ENCODE results near the gene THADA. TPM values are rescaled to one million over a fixed set of nuclear protein-coding genes. Genes with fewer than 3 reads are reported as not detected.
A peak's percentile ranks its signal among the peaks of the same experiment; 100 is the strongest.

Gene THADA
- total and polyA plus RNA-seq, 9 donors = 14.4 to 24.3 (median 18.1) TPM

DNA sequence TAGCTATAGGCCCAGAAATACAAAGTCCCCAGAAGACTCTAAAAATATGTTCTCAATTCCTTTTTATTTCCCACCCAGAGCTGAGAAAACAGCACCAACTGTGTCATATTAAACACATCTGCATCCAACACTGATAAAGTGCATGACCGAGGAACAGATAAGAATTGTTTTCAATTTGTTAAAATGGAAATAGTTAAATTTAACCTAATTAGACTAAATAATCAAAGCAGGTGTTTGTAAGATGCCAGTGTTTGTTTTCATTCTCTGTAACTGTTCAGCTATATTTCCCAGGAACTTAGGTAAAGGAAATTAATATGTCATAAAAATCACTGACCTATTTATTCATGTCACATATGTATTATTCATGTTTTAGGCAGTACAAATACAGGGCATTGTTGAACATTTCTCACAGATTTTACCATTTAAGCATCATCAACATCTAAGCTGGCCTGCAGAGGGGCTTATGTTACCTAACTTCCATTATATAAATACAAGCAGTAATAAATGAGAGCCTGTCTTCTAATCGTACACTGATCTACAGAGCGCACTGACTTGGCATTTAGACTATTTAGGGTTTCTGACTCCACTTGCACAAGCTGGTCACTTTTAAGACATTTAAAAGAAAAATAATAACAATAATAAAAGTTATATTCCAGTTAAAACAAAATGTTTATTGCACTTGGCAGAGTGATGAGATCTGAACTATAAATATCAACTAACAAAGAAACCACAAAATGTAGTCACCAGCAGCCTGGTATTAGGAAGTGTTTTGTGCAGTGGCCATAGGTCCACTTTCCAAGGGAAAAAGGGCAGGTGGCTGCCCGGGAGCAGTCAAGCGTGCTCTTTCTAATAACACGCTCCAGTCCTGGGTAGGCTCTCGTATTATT, 282.8 kb downstream of the THADA start:
- Histone ChIP-seq H3K27me3 (ENCODE audit: control insufficient read depth, insufficient read depth, low read length) (no peaks in the 10 kb centered on the region), H3K27ac (ENCODE audit: low read length) (peak overlapping the region; percentile 93), H3K4me1 (ENCODE audit: control insufficient read depth, insufficient read depth, low read length) (peaks cover 15% of the 10 kb centered on the region), H3K4me3 (ENCODE audit: low read length) (no peak overlapping the region), H3K9me3 (replicated peaks; ENCODE audit: control insufficient read depth, low read depth, low read length) (no peaks in the 10 kb centered on the region), H3K36me3 (ENCODE audit: control insufficient read depth, insufficient read depth, low read length) (peaks cover 4% of the 10 kb centered on the region)
- no CpG with 5 or more reads among the region's 7 CpGs for WGBS (ENCODE audit: insufficient coverage)
- no peak for DNase-seq

DNA sequence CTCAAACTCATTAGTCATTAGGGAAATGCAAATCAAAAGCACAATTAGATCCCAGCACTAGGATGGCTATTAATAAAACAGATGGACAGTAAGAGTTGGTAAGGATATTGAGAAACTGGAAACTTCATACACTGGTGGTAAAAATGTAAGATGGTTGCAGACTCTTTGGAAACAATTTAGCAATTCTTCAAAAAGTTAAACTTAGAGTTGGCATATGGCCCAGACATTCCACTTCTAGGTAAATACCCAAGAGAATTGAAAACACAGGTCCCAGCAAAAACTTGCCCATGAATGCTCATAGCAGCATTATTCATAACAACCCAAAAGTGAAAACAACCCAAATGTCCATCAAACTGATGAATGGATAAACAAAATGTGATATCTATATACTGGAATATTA, 284.6 kb downstream of the THADA start:
- Histone ChIP-seq H3K4me1 (ENCODE audit: control insufficient read depth, insufficient read depth, low read length) (peaks cover 23% of the 10 kb centered on the region), H3K9me3 (replicated peaks; ENCODE audit: control insufficient read depth, low read depth, low read length) (no peaks in the 10 kb centered on the region), H3K27ac (ENCODE audit: low read length) (peak overlapping the region; percentile 93), H3K27me3 (ENCODE audit: control insufficient read depth, insufficient read depth, low read length) (no peaks in the 10 kb centered on the region), H3K4me3 (ENCODE audit: low read length) (no peak overlapping the region), H3K36me3 (ENCODE audit: control insufficient read depth, insufficient read depth, low read length) (peaks cover 4% of the 10 kb centered on the region)
- no peak for DNase-seq

DNA sequence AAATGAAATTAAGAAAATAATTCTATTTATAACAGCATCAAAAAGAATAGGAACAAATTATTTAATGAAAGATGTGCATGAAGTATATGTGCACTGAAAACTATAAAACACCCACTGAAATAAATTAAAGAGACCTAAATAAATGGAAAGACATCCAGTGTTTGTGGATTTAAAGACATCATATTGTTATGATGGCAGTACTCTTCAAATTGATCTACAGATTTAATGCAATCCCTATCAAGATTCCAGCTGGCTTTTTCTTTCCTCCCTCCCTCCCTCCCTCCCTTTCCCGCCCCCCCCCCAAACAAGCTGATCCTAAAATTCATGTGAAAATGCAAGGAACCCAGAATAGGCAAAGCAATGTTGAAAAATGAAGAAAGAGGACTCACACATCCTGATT, 285.9 kb downstream of the THADA start:
- no CpG with 5 or more reads among the region's 1 CpG for WGBS (ENCODE audit: insufficient coverage)
- peaks cover 34% of the 10 kb centered on the region for H3K4me1 ChIP-seq (ENCODE audit: control insufficient read depth, insufficient read depth, low read length)
- H3K4me3 ChIP-seq (ENCODE audit: low read length) = no peak overlapping the region
- H3K36me3 ChIP-seq (ENCODE audit: control insufficient read depth, insufficient read depth, low read length) = no peaks in the 10 kb centered on the region
- H3K27ac ChIP-seq (ENCODE audit: low read length) = no peak overlapping the region
- no peaks in the 10 kb centered on the region for H3K9me3 ChIP-seq (replicated peaks; ENCODE audit: control insufficient read depth, low read depth, low read length)
- no peak for DNase-seq
- H3K27me3 ChIP-seq (ENCODE audit: control insufficient read depth, insufficient read depth, low read length) = no peaks in the 10 kb centered on the region

DNA sequence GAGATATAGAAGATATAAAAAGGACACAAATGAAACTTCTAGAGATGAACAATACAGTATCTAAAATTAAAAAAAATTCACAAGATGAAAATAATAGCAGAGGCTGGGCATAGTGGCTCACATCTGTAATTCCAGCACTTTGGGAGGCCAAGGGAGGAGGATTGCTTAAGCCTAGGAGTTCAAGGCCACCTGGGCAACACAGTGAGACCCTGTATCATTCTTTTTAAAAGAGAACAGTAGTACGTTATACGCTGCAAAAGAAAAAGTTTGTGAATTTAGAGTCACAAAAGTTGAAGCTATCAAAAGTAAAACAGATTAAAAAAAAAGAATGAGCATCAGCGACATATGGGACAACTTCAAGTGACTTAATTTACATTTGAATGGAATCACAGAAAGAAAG, 287.9 kb downstream of the THADA start:
- 100% methylated on average over 3 of the region's 3 CpGs for WGBS (ENCODE audit: insufficient coverage)
- peaks cover 29% of the 10 kb centered on the region for H3K4me1 ChIP-seq (ENCODE audit: control insufficient read depth, insufficient read depth, low read length)

DNA sequence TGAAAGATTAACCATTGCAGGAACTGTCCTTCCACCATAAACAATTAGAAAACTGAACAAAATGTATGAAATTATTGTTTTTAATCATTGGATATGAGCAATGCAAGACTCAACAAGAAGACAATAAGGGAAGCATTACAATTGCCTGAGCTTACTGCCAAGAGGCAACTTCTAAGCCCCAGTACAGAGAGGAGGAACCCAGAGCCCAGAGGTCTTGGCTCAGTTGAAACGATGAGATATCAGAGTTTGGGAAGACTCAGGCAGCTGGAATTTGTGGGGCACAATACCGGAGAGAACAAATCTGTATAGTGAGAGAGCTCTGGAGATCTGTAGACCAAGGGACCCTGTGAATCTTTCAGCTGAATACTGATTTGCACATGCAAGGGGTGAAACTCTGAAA, 288.8 kb downstream of the THADA start:
- no peaks in the 10 kb centered on the region for H3K27me3 ChIP-seq (ENCODE audit: control insufficient read depth, insufficient read depth, low read length)
- WGBS (ENCODE audit: insufficient coverage) = 73% methylated on average over 2 of the region's 2 CpGs
- no peaks in the 10 kb centered on the region for H3K36me3 ChIP-seq (ENCODE audit: control insufficient read depth, insufficient read depth, low read length)
- H3K27ac ChIP-seq (ENCODE audit: low read length) = no peak overlapping the region
- H3K4me1 ChIP-seq (ENCODE audit: control insufficient read depth, insufficient read depth, low read length) = peaks cover 25% of the 10 kb centered on the region
- DNase-seq = no peak
- H3K4me3 ChIP-seq (ENCODE audit: low read length) = no peak overlapping the region
- H3K9me3 ChIP-seq (replicated peaks; ENCODE audit: control insufficient read depth, low read depth, low read length) = no peaks in the 10 kb centered on the region

More for the DNA sequence above, 287.9 kb downstream of the THADA start:
- no peak for DNase-seq
- Histone ChIP-seq H3K4me3 (ENCODE audit: low read length) (no peak overlapping the region), H3K9me3 (replicated peaks; ENCODE audit: control insufficient read depth, low read depth, low read length) (no peaks in the 10 kb centered on the region), H3K36me3 (ENCODE audit: control insufficient read depth, insufficient read depth, low read length) (no peaks in the 10 kb centered on the region), H3K27ac (ENCODE audit: low read length) (no peak overlapping the region), H3K27me3 (ENCODE audit: control insufficient read depth, insufficient read depth, low read length) (no peaks in the 10 kb centered on the region)

DNA sequence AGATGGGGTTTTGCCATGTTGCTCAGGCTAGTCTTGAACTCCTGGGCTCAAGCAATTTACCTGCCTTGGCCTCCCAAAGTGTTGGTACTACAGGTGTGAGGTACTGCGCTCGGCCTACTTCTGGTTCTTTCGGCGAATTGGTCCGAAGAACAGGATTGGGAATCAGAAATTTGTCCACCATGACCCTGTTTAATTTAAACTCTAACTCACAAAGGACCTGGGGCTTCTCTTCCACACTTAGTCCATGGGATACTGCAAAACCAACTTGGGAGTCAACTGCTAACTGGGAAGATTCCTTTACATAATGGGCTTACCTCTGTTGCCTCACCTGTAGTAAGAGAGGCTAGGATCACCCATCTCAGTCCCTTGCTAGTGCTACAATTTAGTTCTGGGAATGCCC, 289.6 kb downstream of the THADA start:
- peaks cover 27% of the 10 kb centered on the region for H3K4me1 ChIP-seq (ENCODE audit: control insufficient read depth, insufficient read depth, low read length)
- H3K27me3 ChIP-seq (ENCODE audit: control insufficient read depth, insufficient read depth, low read length) = no peaks in the 10 kb centered on the region
- H3K36me3 ChIP-seq (ENCODE audit: control insufficient read depth, insufficient read depth, low read length) = no peaks in the 10 kb centered on the region
- no peaks in the 10 kb centered on the region for H3K9me3 ChIP-seq (replicated peaks; ENCODE audit: control insufficient read depth, low read depth, low read length)
- peak overlapping the region; percentile 48 for H3K27ac ChIP-seq (ENCODE audit: low read length)
- no peak overlapping the region for H3K4me3 ChIP-seq (ENCODE audit: low read length)
- WGBS (ENCODE audit: insufficient coverage) = 97% methylated on average over 5 of the region's 5 CpGs
- no peak for DNase-seq

DNA sequence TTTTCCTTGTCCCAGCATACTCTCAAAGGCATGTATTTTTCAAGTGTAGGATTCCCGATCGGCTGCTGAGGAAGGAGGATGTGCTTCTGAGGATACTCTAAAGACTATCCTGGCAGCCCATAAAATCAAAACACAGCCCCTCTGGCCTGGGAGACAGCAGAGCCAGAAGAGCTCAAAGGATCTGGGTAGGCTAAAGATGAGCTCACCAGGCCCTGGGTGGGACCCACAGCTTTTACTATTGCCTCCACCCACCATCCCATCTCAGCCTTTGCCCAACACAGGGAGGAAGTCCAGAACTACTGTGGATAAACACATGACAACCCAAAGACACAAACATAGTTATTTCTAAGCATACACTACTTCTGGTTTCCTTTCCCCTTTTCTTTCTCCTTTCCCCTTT, 290.3 kb downstream of the THADA start:
- peaks cover 34% of the 10 kb centered on the region for H3K4me1 ChIP-seq (ENCODE audit: control insufficient read depth, insufficient read depth, low read length)
- no peaks in the 10 kb centered on the region for H3K27me3 ChIP-seq (ENCODE audit: control insufficient read depth, insufficient read depth, low read length)
- no peak overlapping the region for H3K4me3 ChIP-seq (ENCODE audit: low read length)
- H3K9me3 ChIP-seq (replicated peaks; ENCODE audit: control insufficient read depth, low read depth, low read length) = no peaks in the 10 kb centered on the region
- no peaks in the 10 kb centered on the region for H3K36me3 ChIP-seq (ENCODE audit: control insufficient read depth, insufficient read depth, low read length)
- no CpG with 5 or more reads among the region's 2 CpGs for WGBS (ENCODE audit: insufficient coverage)
- peak; percentile 80 for DNase-seq
- peak overlapping the region; percentile 88 for H3K27ac ChIP-seq (ENCODE audit: low read length)

DNA sequence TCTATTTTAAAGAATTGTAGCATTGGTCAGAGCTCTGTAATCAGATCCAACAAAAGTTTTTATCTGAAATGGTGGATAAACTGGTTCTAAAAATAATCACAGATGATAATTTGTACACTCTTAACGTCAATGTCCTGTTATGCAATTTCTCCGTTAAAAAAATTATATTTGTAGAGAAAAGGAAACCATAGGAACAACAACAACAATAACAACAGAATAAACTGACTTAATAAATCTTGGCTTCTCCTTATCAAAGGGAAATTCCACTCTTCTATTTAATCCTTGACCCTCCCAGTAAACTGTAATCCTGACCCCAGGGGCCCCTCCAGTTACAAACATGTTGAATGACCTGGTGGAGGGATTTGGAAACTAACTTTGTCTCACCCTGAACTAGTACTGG, 290.8 kb downstream of the THADA start:
- WGBS (ENCODE audit: insufficient coverage) = no CpG with 5 or more reads among the region's 2 CpGs

DNA sequence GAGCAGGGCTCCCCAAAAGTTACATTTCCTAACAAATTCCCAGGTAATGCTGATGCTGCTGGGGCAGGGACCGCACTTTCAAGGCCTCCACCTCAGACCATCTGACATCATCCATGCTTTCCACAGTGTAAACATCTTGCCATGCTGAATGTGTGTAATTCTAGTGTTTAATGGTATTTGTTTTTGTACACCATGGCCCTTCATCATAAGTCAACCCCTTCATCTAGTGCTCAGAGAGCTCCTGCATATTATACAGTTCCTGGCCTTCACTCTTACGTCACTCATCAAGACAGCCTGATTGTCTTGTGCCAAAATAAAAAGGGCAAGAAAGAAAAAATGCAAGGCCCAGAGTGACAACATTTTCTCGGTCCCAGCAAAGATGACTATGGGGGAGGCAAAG, 291.9 kb downstream of the THADA start:
- peaks cover 34% of the 10 kb centered on the region for H3K4me1 ChIP-seq (ENCODE audit: control insufficient read depth, insufficient read depth, low read length)
- no peaks in the 10 kb centered on the region for H3K36me3 ChIP-seq (ENCODE audit: control insufficient read depth, insufficient read depth, low read length)
- H3K27ac ChIP-seq (ENCODE audit: low read length) = no peak overlapping the region
- 80% methylated on average over 1 of the region's 3 CpGs for WGBS (ENCODE audit: insufficient coverage)
- DNase-seq = no peak
- no peaks in the 10 kb centered on the region for H3K27me3 ChIP-seq (ENCODE audit: control insufficient read depth, insufficient read depth, low read length)
- no peaks in the 10 kb centered on the region for H3K9me3 ChIP-seq (replicated peaks; ENCODE audit: control insufficient read depth, low read depth, low read length)
- no peak overlapping the region for H3K4me3 ChIP-seq (ENCODE audit: low read length)

More for the DNA sequence above, 290.8 kb downstream of the THADA start:
- DNase-seq = peak; percentile 80
- Histone ChIP-seq H3K4me1 (ENCODE audit: control insufficient read depth, insufficient read depth, low read length) (peaks cover 34% of the 10 kb centered on the region), H3K27ac (ENCODE audit: low read length) (peak overlapping the region; percentile 88), H3K27me3 (ENCODE audit: control insufficient read depth, insufficient read depth, low read length) (no peaks in the 10 kb centered on the region), H3K36me3 (ENCODE audit: control insufficient read depth, insufficient read depth, low read length) (no peaks in the 10 kb centered on the region), H3K4me3 (ENCODE audit: low read length) (no peak overlapping the region), H3K9me3 (replicated peaks; ENCODE audit: control insufficient read depth, low read depth, low read length) (no peaks in the 10 kb centered on the region)

DNA sequence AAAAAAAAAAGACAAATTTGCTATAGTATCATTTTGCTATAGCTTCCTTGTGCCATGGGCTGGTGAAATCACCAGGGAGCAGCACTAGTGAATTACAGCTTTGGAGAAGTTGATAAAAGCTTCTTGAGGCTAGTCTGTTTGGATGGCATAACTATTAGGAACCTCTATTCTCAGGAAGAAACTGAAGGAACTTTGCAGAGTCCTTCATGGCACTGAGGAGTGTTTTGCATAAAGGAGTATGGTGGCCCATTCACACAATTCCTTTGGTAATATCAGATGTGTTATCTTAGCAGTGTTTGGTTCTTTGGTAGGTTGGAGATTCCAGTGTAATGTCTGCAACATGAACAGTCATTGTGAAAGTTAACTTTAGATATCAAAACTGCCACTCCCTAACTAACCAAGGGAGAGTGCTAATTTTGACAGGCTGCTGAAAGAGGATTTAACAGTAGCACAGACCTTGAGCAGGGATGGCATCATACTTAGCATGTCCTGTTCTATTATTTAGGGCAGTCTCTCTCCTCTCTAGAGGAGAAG, 292.8 kb downstream of the THADA start:
- no peak for DNase-seq
- Histone ChIP-seq H3K27me3 (ENCODE audit: control insufficient read depth, insufficient read depth, low read length) (no peaks in the 10 kb centered on the region), H3K36me3 (ENCODE audit: control insufficient read depth, insufficient read depth, low read length) (no peaks in the 10 kb centered on the region), H3K4me3 (ENCODE audit: low read length) (no peak overlapping the region), H3K27ac (ENCODE audit: low read length) (no peak overlapping the region), H3K4me1 (ENCODE audit: control insufficient read depth, insufficient read depth, low read length) (peaks cover 37% of the 10 kb centered on the region), H3K9me3 (replicated peaks; ENCODE audit: control insufficient read depth, low read depth, low read length) (no peaks in the 10 kb centered on the region)

Data from muscle of leg (tissue), 11 donors.